HepG2 (cell line): Measurements from ENCODE around the gene TXNL4A. TPM values are rescaled to one million over a fixed set of nuclear protein-coding genes. Genes with fewer than 3 reads are reported as not detected.

Source experiments
- CBX5 ChIP-seq: sonication (generic); formaldehyde crosslinking; IDR thresholded peaks from 2 replicates; pipeline ENCODE4 v1.4.0; 2020; ENCODE audit warnings: missing genetic modification reagents, borderline replicate concordance
- EEA1 ChIP-seq: sonication (generic); formaldehyde crosslinking; IDR thresholded peaks from 2 replicates; pipeline ENCODE4 v1.5.1; 2020; ENCODE audit warnings: mild to moderate bottlenecking, missing genetic modification reagents, borderline replicate concordance
- EHMT2 ChIP-seq: fragments of 200-600 bp; sonication (generic); IDR thresholded peaks from 2 replicates; pipeline ENCODE4 v1.7.0; 2017; ENCODE audit warnings: antibody characterized with exemption, low read depth, low read length, borderline replicate concordance
- ELF3 ChIP-seq: IDR thresholded peaks from 2 replicates; pipeline ENCODE4 v1.6.1; 2016; ENCODE audit warnings: missing genetic modification reagents, missing compliant biosample characterization
- ETV5 ChIP-seq: IDR thresholded peaks from 2 replicates; pipeline ENCODE4 v1.6.1; 2018; ENCODE audit warnings: missing biosample characterization, missing genetic modification reagents, inconsistent platforms, borderline replicate concordance
- FOXM1 ChIP-seq: sonication (generic); formaldehyde crosslinking; IDR thresholded peaks from 2 replicates; pipeline ENCODE4 v1.5.0; 2020; ENCODE audit warnings: missing genetic modification reagents
- GTF2F1 ChIP-seq: fragments of 150-350 bp; IDR thresholded peaks from 2 replicates; pipeline ENCODE4 v1.6.1; 2014; ENCODE audit warnings: low read length
- HNRNPK ChIP-seq: fragments of 200-400 bp; formaldehyde crosslinking; IDR thresholded peaks from 2 replicates; pipeline ENCODE4 v1.6.1; 2018; ENCODE audit warnings: low read length, low read depth, moderate library complexity, mild to moderate bottlenecking; ENCODE audit not compliant: poor library complexity, severe bottlenecking
- ISL2 ChIP-seq: sonication (generic); formaldehyde crosslinking; IDR thresholded peaks from 2 replicates; pipeline ENCODE4 v1.5.0; 2020; ENCODE audit warnings: missing genetic modification reagents
- KLF15 ChIP-seq: sonication (generic); formaldehyde crosslinking; IDR thresholded peaks from 2 replicates; pipeline ENCODE4 v1.8.1; 2023; ENCODE audit warnings: borderline replicate concordance, mild to moderate bottlenecking, inconsistent platforms, missing genetic modification reagents, mixed read lengths
- MAZ ChIP-seq, 2 experiments: sonication (generic) in 1 of 2; formaldehyde crosslinking in 1 of 2; IDR thresholded peaks; 2 replicates each; pipeline versions ENCODE4 v1.5.0 to v1.6.1; 2012 to 2020; ENCODE audit warnings: low read depth in 2 of 2, mild to moderate bottlenecking in 2 of 2, borderline replicate concordance in 1 of 2, improper control_type of control experiment in 1 of 2, low read length in 1 of 2, missing genetic modification reagents in 1 of 2, moderate library complexity in 1 of 2
- SRSF9 ChIP-seq: fragments of 200-400 bp; formaldehyde crosslinking; IDR thresholded peaks from 2 replicates; pipeline ENCODE4 v1.6.1; 2018; ENCODE audit warnings: borderline replicate concordance, mild to moderate bottlenecking, low read depth, low read length; ENCODE audit not compliant: insufficient read depth, poor library complexity, severe bottlenecking
- SSRP1 ChIP-seq: IDR thresholded peaks from 2 replicates; pipeline ENCODE4 v1.6.1; 2016; ENCODE audit warnings: control low read depth
- ZBTB2 ChIP-seq: sonication (generic); formaldehyde crosslinking; IDR thresholded peaks from 2 replicates; pipeline ENCODE4 v1.8.0; 2022; ENCODE audit warnings: low read depth, missing genetic modification reagents
- ZBTB33 ChIP-seq: sonication (generic); formaldehyde crosslinking; IDR thresholded peaks from 2 replicates; pipeline ENCODE4 v1.4.0; 2020; ENCODE audit warnings: missing genetic modification reagents
- ZBTB7B ChIP-seq: sonication (generic); formaldehyde crosslinking; IDR thresholded peaks from 2 replicates; pipeline ENCODE4 v1.4.0; 2020; ENCODE audit warnings: missing genetic modification reagents
- ZIK1 ChIP-seq: sonication (generic); formaldehyde crosslinking; IDR thresholded peaks from 2 replicates; pipeline ENCODE4 v1.5.0; 2020; ENCODE audit warnings: mild to moderate bottlenecking, low read depth, missing genetic modification reagents, borderline replicate concordance
- ZNF136 ChIP-seq: sonication (generic); formaldehyde crosslinking; IDR thresholded peaks from 2 replicates; pipeline ENCODE4 v1.8.1; 2022; ENCODE audit warnings: low read depth, mild to moderate bottlenecking, moderate library complexity, missing genetic modification reagents
- ZNF414 ChIP-seq: sonication (generic); formaldehyde crosslinking; IDR thresholded peaks from 2 replicates; pipeline ENCODE4 v1.5.0; 2020; ENCODE audit warnings: missing genetic modification reagents
- ZNF441 ChIP-seq: sonication (generic); formaldehyde crosslinking; IDR thresholded peaks from 2 replicates; pipeline ENCODE4 v1.7.0; 2021; ENCODE audit warnings: missing genetic modification reagents, borderline replicate concordance
- ZNF569 ChIP-seq: sonication (generic); formaldehyde crosslinking; IDR thresholded peaks from 2 replicates; pipeline ENCODE4 v1.5.0; 2020; ENCODE audit warnings: mild to moderate bottlenecking, missing genetic modification reagents, moderate library complexity, borderline replicate concordance
- ZNF678 ChIP-seq: sonication (generic); formaldehyde crosslinking; IDR thresholded peaks from 2 replicates; pipeline ENCODE4 v1.4.0; 2020; ENCODE audit warnings: mild to moderate bottlenecking, missing genetic modification reagents
- polyA plus RNA-seq, 8 experiments: library from polyadenylated mRNA; depleted of rRNA in 3 of 8; stranded (reverse) in 7 of 8; unstranded in 1 of 8; fragments of >200 nt; fragmentation: Illumina TruSeq in 4 of 8; extraction: Trizol in 4 of 8; gene quantifications; 2 replicates each; pipeline versions ENCODE4 v1.2.1 to v1.2.3, GENCODE V29; 2011 to 2016; ENCODE audit warnings: low read depth in 4 of 8, missing spikeins in 1 of 8, mixed read lengths in 1 of 8; ENCODE audit not compliant: insufficient read depth in 1 of 8
- total RNA-seq, 5 experiments: library from RNA; depleted of rRNA; stranded (reverse); fragments of >200 nt; fragmentation: Illumina TruSeq; extraction: Trizol; gene quantifications; 2 replicates each; pipeline ENCODE4 v1.2.3, GENCODE V29; 2016; ENCODE audit warnings: low read depth in 1 of 5
- TF ChIP-seq, protein P1 (sequence below): IDR thresholded peaks from 2 replicates; pipeline ENCODE4 v1.6.1; 2016; ENCODE audit warnings: low read depth, control low read depth

TXNL4A gene
- total and polyA plus RNA-seq, 2 of the 13 experiments (the other 11 are each of a cell fraction or from before 2014, with no cell fraction given): 172 to 202 TPM

DNA sequence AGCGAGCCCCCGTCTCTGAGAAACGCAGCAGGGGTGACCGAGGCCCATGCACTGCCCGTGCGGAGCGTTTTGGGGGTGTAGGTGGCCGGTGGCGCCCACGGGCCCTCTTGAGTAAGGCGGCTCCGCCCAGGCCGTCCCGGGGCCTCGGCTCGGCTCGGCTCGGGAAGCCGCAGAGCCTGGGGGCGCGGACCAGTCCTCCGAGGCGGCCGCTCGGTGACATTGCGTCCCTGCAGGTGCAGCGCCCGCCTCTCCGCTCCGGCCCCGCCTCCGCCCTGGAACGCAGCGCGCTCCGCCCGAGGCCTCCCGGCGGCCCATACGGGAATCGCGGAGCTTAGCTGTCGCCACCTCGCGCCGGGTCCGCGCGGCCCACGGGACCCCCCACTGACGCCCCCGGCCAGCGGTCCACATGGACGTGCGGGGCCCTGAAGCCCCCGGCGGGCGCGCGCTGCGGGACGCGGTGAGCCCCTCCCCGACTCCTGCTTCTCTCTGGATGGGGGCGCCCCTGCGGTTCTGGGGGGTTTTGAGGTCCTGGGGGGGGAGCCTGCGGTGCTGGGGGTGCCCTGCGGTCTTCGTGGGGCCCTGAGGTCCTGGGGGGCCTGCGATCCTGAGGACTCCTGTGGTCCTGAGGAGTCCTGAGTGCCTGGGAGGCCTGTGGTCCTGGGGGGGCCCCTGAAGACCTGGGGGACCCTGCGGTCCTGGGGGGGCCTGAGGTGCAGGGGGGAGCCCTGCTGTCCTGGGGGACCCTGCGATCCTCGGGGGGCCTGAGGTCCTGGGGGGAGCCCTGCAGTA lies 23.8 kb downstream of the TXNL4A start, which contains the start of gene HSBP1L1 (continued):
- TF ChIP-seq ETV5 (CRISPR knock-in tag) (0 out of 2 replicates have a peak, but pooled peaks have one; percentile 14), ZNF569 (CRISPR knock-in tag) (no peak), FOXM1 (CRISPR knock-in tag) (no peak), ZBTB33 (CRISPR knock-in tag) (0 out of 2 replicates have a peak, but pooled peaks have one; percentile 23), EEA1 (CRISPR knock-in tag) (no peak; the same call in 1 of the 2 replicates), SSRP1 (CRISPR knock-in tag) (no peak), ZNF678 (peak; percentile 35; the same call in 1 of the 2 replicates), HNRNPK (peak; percentile 71), ZNF414 (CRISPR knock-in tag) (peak; percentile 89), ZBTB7B (CRISPR knock-in tag) (no peak), EHMT2 (no peak), ZNF441 (CRISPR knock-in tag) (0 out of 2 replicates have a peak, but pooled peaks have one; percentile 66), CBX5 (no peak), ELF3 (CRISPR knock-in tag) (peak; percentile 40; the same call in 1 of the 2 replicates), SRSF9 (no peak), ZIK1 (no peak; the same call in 1 of the 2 replicates), ZNF136 (0 out of 2 replicates have a peak, but pooled peaks have one; percentile 31), GTF2F1 (no peak), ISL2 (CRISPR knock-in tag) (peak; percentile 60; the same call in 1 of the 2 replicates), KLF15 (CRISPR knock-in tag) (no peak), ZBTB2 (CRISPR knock-in tag) (no peak), MAZ (IDR thresholded peaks at IDR 0.05; ENCODE audit: borderline replicate concordance, low read depth, low read length) (0 out of 2 replicates have a peak, but pooled peaks have one; percentile 27), MAZ (CRISPR knock-in tag; IDR thresholded peaks at IDR 0.05; ENCODE audit: low read depth) (peak; percentile 65; the same call in 1 of the 2 replicates)
- TF ChIP-seq, protein P1, sequence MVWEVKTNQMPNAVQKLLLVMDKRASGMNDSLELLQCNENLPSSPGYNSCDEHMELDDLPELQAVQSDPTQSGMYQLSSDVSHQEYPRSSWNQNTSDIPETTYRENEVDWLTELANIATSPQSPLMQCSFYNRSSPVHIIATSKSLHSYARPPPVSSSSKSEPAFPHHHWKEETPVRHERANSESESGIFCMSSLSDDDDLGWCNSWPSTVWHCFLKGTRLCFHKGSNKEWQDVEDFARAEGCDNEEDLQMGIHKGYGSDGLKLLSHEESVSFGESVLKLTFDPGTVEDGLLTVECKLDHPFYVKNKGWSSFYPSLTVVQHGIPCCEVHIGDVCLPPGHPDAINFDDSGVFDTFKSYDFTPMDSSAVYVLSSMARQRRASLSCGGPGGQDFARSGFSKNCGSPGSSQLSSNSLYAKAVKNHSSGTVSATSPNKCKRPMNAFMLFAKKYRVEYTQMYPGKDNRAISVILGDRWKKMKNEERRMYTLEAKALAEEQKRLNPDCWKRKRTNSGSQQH: peak; percentile 80; the same call in 1 of the 2 replicates
